Hepatocyte (in vitro differentiated cells): Measurements from ENCODE around the gene OR52W1. TPM values are rescaled to one million over a fixed set of nuclear protein-coding genes. Genes with fewer than 3 reads are reported as not detected.
A peak's percentile ranks its signal among the peaks of the same experiment; 100 is the strongest.

Experiments
- DNase-seq: peaks from one replicate; pipeline ENCODE4 v3.0.0-alpha.2; 2016; ENCODE audit warnings: low spot score
- H2AFZ ChIP-seq: fragments of 200-600 bp; sonication (generic); 2 replicates; pipeline ENCODE4 v1.6.0; 2016; ENCODE audit warnings: antibody characterized with exemption, mild to moderate bottlenecking
- H3K27ac ChIP-seq: fragments of 200-600 bp; sonication (generic); 2 replicates; pipeline ENCODE4 v1.5.1; 2016; ENCODE audit warnings: mild to moderate bottlenecking
- H3K27me3 ChIP-seq: fragments of 200-600 bp; sonication (generic); 2 replicates; pipeline ENCODE4 v1.6.1; 2016
- H3K36me3 ChIP-seq: fragments of 200-600 bp; sonication (generic); replicated peaks from 2 replicates; pipeline ENCODE4 v1.5.1; 2016; ENCODE audit warnings: low read depth; ENCODE audit not compliant: insufficient read depth
- H3K4me1 ChIP-seq: fragments of 200-600 bp; sonication (generic); 2 replicates; pipeline ENCODE4 v1.5.1; 2016; ENCODE audit warnings: mild to moderate bottlenecking, moderate library complexity; ENCODE audit not compliant: insufficient read depth
- H3K4me2 ChIP-seq: fragments of 200-600 bp; sonication (generic); 2 replicates; pipeline ENCODE4 v1.6.0; 2016
- H3K4me3 ChIP-seq: fragments of 200-600 bp; sonication (generic); 2 replicates; pipeline ENCODE4 v1.5.1; 2016; ENCODE audit warnings: mild to moderate bottlenecking
- H3K79me2 ChIP-seq: fragments of 200-600 bp; sonication (generic); 2 replicates; pipeline ENCODE4 v1.6.0; 2017; ENCODE audit warnings: mild to moderate bottlenecking
- H3K9me2 ChIP-seq: fragments of 200-600 bp; sonication (generic); replicated peaks from 2 replicates; pipeline ENCODE4 v1.6.0; 2017; ENCODE audit warnings: mild to moderate bottlenecking; ENCODE audit not compliant: insufficient read depth
- H3K9me3 ChIP-seq: fragments of 200-600 bp; sonication (generic); 2 replicates; pipeline ENCODE4 v1.5.1; 2016; ENCODE audit warnings: low read depth, mild to moderate bottlenecking
- H4K20me1 ChIP-seq: fragments of 200-600 bp; sonication (generic); 2 replicates; pipeline ENCODE4 v1.6.0; 2016; ENCODE audit warnings: mild to moderate bottlenecking; ENCODE audit not compliant: insufficient read depth, poor library complexity, severe bottlenecking
- EZH2 ChIP-seq: fragments of 200-600 bp; sonication (generic); IDR thresholded peaks from 2 replicates; pipeline ENCODE4 v1.6.1; 2016; ENCODE audit warnings: antibody characterized with exemption, mild to moderate bottlenecking, borderline replicate concordance
- EZH2phosphoT487 ChIP-seq: fragments of 200-600 bp; sonication (generic); IDR thresholded peaks from one replicate; pipeline ENCODE4 v1.6.1; 2018; ENCODE audit warnings: antibody characterized with exemption, mild to moderate bottlenecking, low read depth, moderate library complexity; ENCODE audit not compliant: unreplicated experiment, severe bottlenecking
- WGBS: methylation state at CpG from one replicate; pipeline ENCODE4 v1.1.6; 2016; ENCODE audit warnings: low lambda C conversion rate; ENCODE audit errors: missing lambda C conversion rate; 5-methylcytosine and 5-hydroxymethylcytosine counted together
- polyA plus RNA-seq: library from polyadenylated mRNA; unstranded; fragments of >200 nt; fragmentation: Nextera tagmentation; extraction: Ambion mirVana; gene quantifications from 2 replicates; pipeline ENCODE4 v1.2.1, GENCODE V29; 2016
- total RNA-seq: library from RNA; depleted of rRNA; stranded (reverse); fragments of >200 nt; gene quantifications from 2 replicates; pipeline ENCODE4 v1.2.3, GENCODE V29; 2014
- TF ChIP-seq, protein P1 (sequence below): fragments of 200-600 bp; sonication (generic); IDR thresholded peaks from 2 replicates; pipeline ENCODE4 v1.5.1; 2016; ENCODE audit warnings: antibody characterized with exemption, mild to moderate bottlenecking; ENCODE audit not compliant: poor library complexity

OR52W1 gene
- total and polyA plus RNA-seq, 2 experiments from 2014 or later = not detected

DNA sequence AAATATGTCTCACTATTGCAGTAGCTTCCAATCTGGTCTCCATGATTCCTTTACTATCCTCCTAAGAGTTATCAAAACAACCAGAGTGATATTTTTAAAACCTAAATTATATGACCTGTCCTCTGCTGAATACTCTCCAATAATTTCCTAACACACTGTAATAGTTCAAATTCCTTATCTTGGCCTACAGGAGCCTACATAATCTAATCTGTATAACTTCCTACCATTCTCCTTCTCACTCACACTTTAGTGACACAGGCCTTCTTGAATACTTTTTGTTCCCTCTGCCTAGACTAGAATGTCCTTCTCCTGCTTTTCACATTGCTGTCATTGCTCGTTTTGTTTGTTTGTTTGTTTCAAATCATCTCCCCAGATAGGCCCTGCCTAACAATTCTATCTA is 26.0 kb downstream of the OR52W1 start:
- TF ChIP-seq EZH2 (no peak), EZH2phosphoT487 (no peak)
- TF ChIP-seq, protein P1, sequence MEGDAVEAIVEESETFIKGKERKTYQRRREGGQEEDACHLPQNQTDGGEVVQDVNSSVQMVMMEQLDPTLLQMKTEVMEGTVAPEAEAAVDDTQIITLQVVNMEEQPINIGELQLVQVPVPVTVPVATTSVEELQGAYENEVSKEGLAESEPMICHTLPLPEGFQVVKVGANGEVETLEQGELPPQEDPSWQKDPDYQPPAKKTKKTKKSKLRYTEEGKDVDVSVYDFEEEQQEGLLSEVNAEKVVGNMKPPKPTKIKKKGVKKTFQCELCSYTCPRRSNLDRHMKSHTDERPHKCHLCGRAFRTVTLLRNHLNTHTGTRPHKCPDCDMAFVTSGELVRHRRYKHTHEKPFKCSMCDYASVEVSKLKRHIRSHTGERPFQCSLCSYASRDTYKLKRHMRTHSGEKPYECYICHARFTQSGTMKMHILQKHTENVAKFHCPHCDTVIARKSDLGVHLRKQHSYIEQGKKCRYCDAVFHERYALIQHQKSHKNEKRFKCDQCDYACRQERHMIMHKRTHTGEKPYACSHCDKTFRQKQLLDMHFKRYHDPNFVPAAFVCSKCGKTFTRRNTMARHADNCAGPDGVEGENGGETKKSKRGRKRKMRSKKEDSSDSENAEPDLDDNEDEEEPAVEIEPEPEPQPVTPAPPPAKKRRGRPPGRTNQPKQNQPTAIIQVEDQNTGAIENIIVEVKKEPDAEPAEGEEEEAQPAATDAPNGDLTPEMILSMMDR = no peak
- WGBS = 70% methylated on average over 1 of the region's 1 CpG
- Histone ChIP-seq H3K27me3 (no peaks in the 10 kb centered on the region), H3K4me1 (peaks cover 11% of the 10 kb centered on the region), H3K9me2 (no peaks in the 10 kb centered on the region), H3K79me2 (peaks cover 63% of the 10 kb centered on the region), H3K9me3 (no peaks in the 10 kb centered on the region), H2AFZ (no peak overlapping the region), H3K4me3 (no peak overlapping the region), H4K20me1 (peaks cover 13% of the 10 kb centered on the region), H3K27ac (no peak overlapping the region), H3K36me3 (peaks cover 2% of the 10 kb centered on the region), H3K4me2 (no peak overlapping the region)
- DNase-seq = no peak

DNA sequence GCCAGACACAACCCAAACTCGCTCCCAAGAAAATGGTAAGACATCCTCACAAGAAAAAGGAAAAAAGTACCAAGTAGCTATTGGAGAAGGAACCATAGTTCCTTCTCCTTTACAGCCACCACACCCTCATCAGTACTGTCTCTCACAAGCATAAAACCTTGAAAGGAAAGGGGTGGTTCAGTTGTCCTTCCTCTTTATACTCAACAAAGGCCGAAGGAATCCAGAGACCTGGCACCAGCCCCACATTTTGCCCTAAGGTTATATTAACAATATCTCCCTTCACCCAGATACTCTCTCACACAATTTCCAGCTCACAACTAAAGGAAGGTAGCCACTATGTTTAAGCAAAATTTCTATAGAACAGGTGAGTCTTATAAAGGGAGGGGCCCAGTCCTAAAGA is 26.9 kb downstream of the OR52W1 start:
- Histone ChIP-seq H3K4me3 (no peak overlapping the region), H3K79me2 (peaks cover 63% of the 10 kb centered on the region), H3K36me3 (peaks cover 2% of the 10 kb centered on the region), H3K4me2 (peak overlapping the region; percentile 36), H3K9me3 (no peaks in the 10 kb centered on the region), H4K20me1 (peaks cover 13% of the 10 kb centered on the region), H3K27ac (no peak overlapping the region), H3K9me2 (no peaks in the 10 kb centered on the region), H3K27me3 (no peaks in the 10 kb centered on the region), H3K4me1 (peaks cover 11% of the 10 kb centered on the region), H2AFZ (no peak overlapping the region)
- DNase-seq = no peak
- 91% methylated on average over 2 of the region's 2 CpGs for WGBS
- TF ChIP-seq EZH2 = no peak
- TF ChIP-seq, protein P1 = no peak
- TF ChIP-seq EZH2phosphoT487 = no peak

DNA sequence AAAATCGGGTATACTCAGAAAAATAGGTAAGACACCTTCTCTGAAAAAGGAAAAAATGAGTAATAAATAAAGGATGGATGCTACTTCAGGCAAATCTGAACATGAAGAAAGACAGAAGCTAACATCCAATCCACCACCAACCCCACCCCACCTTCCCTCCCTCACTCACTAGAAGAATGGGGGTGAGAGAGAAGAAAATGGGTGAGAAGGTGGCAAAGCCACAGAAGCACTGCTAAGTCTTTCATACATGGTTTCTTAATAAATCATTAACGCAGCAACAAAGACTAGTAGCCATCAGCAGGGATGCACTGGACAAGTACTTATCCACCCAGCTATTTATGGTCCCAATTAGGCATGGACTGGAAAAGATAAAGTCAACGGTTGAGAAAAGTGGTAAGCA is 29.5 kb downstream of the OR52W1 start:
- Histone ChIP-seq H3K79me2 (peaks cover 90% of the 10 kb centered on the region), H3K4me3 (no peak overlapping the region)
- 41% methylated on average over 3 of the region's 3 CpGs for WGBS

More for the DNA sequence above, 29.5 kb downstream of the OR52W1 start:
- no peaks in the 10 kb centered on the region for H3K36me3 ChIP-seq
- peak overlapping the region; percentile 88 for H3K27ac ChIP-seq
- peaks cover 18% of the 10 kb centered on the region for H3K4me1 ChIP-seq
- TF ChIP-seq, protein P1 = no peak
- TF ChIP-seq EZH2 (no peak), EZH2phosphoT487 (no peak)
- peaks cover 9% of the 10 kb centered on the region for H4K20me1 ChIP-seq
- no peaks in the 10 kb centered on the region for H3K9me2 ChIP-seq
- DNase-seq = no peak
- peak overlapping the region; percentile 72 for H3K4me2 ChIP-seq
- no peak overlapping the region for H2AFZ ChIP-seq
- H3K9me3 ChIP-seq = no peaks in the 10 kb centered on the region
- no peaks in the 10 kb centered on the region for H3K27me3 ChIP-seq
